ENCODE data around the gene WDR88. TPM values are rescaled to one million over a fixed set of nuclear protein-coding genes. Genes with fewer than 3 reads are reported as not detected.

The WDR88 gene
- total and polyA plus RNA-seq, 9 donors: 0.79 TPM; not detected in 8

DNA sequence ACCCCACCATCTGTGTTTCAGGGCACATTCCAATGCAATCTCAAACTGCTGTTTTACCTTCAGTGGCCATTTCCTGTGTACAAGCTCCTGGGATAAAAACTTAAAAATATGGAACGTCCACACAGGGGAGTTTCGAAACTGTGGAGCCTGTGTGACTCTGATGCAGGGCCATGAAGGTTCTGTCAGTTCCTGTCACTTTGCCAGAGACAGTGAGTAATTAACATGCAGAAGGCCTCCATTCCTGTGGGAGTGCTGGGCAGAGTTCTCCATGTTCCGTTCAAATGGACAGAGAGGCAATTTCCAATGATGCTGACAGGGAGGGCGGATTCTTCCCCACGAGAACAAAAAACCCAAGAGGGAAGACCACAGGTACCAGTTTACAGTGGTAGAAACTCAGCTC lies 24.4 kb downstream of the WDR88 start:
- Histone ChIP-seq H3K4me1 (ENCODE audit: insufficient read depth) (no peaks in the 10 kb centered on the region), H3K9me3 (no peaks in the 10 kb centered on the region), H3K27me3 (no peaks in the 10 kb centered on the region), H3K4me3 (no peak overlapping the region), H3K27ac (no peak overlapping the region), H3K36me3 (no peaks in the 10 kb centered on the region)
- 45 to 52% (median 46%) methylated on average over 5 of the region's 5 CpGs for WGBS, 3 donors
- TF ChIP-seq POLR2A (IDR thresholded peaks at IDR 0.05): no peak
- TF ChIP-seq, protein P1, sequence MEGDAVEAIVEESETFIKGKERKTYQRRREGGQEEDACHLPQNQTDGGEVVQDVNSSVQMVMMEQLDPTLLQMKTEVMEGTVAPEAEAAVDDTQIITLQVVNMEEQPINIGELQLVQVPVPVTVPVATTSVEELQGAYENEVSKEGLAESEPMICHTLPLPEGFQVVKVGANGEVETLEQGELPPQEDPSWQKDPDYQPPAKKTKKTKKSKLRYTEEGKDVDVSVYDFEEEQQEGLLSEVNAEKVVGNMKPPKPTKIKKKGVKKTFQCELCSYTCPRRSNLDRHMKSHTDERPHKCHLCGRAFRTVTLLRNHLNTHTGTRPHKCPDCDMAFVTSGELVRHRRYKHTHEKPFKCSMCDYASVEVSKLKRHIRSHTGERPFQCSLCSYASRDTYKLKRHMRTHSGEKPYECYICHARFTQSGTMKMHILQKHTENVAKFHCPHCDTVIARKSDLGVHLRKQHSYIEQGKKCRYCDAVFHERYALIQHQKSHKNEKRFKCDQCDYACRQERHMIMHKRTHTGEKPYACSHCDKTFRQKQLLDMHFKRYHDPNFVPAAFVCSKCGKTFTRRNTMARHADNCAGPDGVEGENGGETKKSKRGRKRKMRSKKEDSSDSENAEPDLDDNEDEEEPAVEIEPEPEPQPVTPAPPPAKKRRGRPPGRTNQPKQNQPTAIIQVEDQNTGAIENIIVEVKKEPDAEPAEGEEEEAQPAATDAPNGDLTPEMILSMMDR (IDR thresholded peaks at IDR 0.05): no peak
- no peak for TF ChIP-seq EP300 (IDR thresholded peaks at IDR 0.05)
- no peak for DNase-seq
- intact Hi-C loops (cut with DNase I): no loop called here

DNA sequence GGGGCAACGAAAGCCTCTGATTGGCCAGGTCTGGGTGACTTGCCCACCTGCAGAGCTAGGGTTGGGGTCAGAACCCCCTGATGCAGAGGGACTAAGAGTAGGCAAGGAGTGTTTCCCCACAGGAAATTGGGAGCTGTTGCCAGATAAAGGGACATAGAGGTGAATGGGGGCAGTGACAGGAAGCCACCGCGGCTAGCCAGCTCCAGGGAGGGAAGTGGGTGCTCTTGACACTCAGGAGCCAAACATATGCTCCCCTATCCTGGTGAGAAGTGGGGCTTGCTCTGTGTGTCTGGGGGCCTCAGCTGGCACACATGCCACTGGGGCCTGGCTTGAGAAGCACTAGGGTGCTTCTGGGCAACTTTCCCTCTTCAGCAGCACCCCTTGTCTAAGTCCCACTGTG lies 26.0 kb downstream of the WDR88 start:
- TF ChIP-seq EP300 (IDR thresholded peaks at IDR 0.05): no peak
- TF ChIP-seq, protein P1 (IDR thresholded peaks at IDR 0.05): no peak
- TF ChIP-seq POLR2A (IDR thresholded peaks at IDR 0.05): no peak
- Histone ChIP-seq H3K4me3 (no peak overlapping the region), H3K4me1 (ENCODE audit: insufficient read depth) (no peaks in the 10 kb centered on the region), H3K9me3 (no peaks in the 10 kb centered on the region), H3K27ac (no peak overlapping the region), H3K36me3 (no peaks in the 10 kb centered on the region), H3K27me3 (no peaks in the 10 kb centered on the region)
- 71 to 89% (median 79%) methylated on average over 3 of the region's 3 CpGs for WGBS, 3 donors
- intact Hi-C loops (cut with DNase I): no loop called here
- DNase-seq: no peak

DNA sequence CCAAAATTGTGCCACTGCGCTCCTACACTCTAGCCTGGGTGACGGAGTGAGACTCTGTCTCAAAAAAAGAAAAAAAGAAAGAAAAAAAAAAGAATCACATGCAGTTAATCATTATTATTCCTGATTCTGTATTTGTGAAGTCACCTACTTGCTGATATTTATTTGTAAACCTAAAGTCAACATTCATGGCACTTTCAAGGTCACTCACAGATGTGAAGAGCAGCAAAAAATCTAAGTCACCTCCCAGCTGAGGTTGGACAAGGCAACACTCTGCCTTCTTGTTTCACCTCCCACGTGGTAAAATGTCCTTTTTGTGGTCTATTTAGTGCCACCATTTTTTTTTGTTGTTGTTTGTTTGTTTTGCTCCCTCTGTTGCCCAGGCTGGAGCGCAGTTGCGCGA lies 26.5 kb downstream of the WDR88 start:
- WGBS, 3 donors: 89 to 93% (median 92%) methylated on average over 6 of the region's 6 CpGs

DNA sequence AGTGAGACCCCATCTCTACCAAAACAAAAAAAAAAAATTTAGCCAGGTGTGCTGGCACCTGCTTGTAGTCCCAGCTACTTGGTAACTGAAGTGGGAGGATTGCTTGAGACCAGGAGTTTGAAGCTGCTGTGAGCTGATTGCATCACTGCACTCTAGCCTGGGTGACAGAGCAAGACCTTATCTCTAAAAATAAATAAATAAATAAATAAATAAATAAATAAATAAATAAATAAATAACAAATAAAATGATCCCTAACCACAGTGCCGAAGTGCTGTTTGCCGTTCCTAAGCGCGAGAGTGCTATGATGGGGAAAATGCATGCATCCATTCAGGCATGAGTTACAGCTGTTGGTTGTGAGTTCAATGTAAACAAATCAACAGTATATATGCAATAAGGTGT lies 27.2 kb downstream of the WDR88 start:
- intact Hi-C loops (cut with DNase I): no loop called here
- DNase-seq: no peak
- Histone ChIP-seq H3K4me3 (no peak overlapping the region), H3K36me3 (no peaks in the 10 kb centered on the region), H3K27ac (no peak overlapping the region), H3K27me3 (no peaks in the 10 kb centered on the region), H3K9me3 (no peaks in the 10 kb centered on the region), H3K4me1 (ENCODE audit: insufficient read depth) (no peaks in the 10 kb centered on the region)
- TF ChIP-seq, protein P1 (IDR thresholded peaks at IDR 0.05): no peak
- TF ChIP-seq POLR2A (IDR thresholded peaks at IDR 0.05) (no peak), EP300 (IDR thresholded peaks at IDR 0.05) (no peak)
- 87 to 95% (median 95%) methylated on average over 4 of the region's 4 CpGs for WGBS, 3 donors

More for the DNA sequence above, 26.5 kb downstream of the WDR88 start:
- no peak for DNase-seq
- H3K4me3 ChIP-seq: no peak overlapping the region
- no peaks in the 10 kb centered on the region for H3K27me3 ChIP-seq
- intact Hi-C loops (cut with DNase I): no loop called here
- H3K36me3 ChIP-seq: no peaks in the 10 kb centered on the region
- no peak for TF ChIP-seq POLR2A (IDR thresholded peaks at IDR 0.05)
- TF ChIP-seq, protein P1 (IDR thresholded peaks at IDR 0.05): no peak
- no peak for TF ChIP-seq EP300 (IDR thresholded peaks at IDR 0.05)
- no peak overlapping the region for H3K27ac ChIP-seq
- no peaks in the 10 kb centered on the region for H3K4me1 ChIP-seq (ENCODE audit: insufficient read depth)
- no peaks in the 10 kb centered on the region for H3K9me3 ChIP-seq

Measured in ovary (tissue), 9 donors.